KMS-11 (cell line): ENCODE measurements around the gene CPNE8.

Experiments used
- H2AFZ ChIP-seq: fragments of 200-600 bp; sonication (generic); 2 replicates; pipeline ENCODE4 v1.6.1; 2016; ENCODE audit warnings: antibody characterized with exemption, mixed run types, low read depth
- H3K27ac ChIP-seq: fragments of 200-600 bp; sonication (generic); 2 replicates; pipeline ENCODE4 v1.6.1; 2016; ENCODE audit warnings: mild to moderate bottlenecking, mixed run types
- H3K27me3 ChIP-seq: fragments of 200-600 bp; sonication (generic); 2 replicates; pipeline ENCODE4 v1.6.1; 2017; ENCODE audit warnings: mild to moderate bottlenecking, low read depth, mixed run types, moderate library complexity; ENCODE audit not compliant: insufficient read depth
- H3K36me3 ChIP-seq: fragments of 200-600 bp; sonication (generic); 2 replicates; pipeline ENCODE4 v1.6.1; 2017; ENCODE audit warnings: mild to moderate bottlenecking, mixed run types; ENCODE audit not compliant: insufficient read depth
- H3K4me1 ChIP-seq: fragments of 200-600 bp; sonication (generic); 2 replicates; pipeline ENCODE4 v1.6.1; 2016; ENCODE audit warnings: mild to moderate bottlenecking, low read depth, mixed run types; ENCODE audit not compliant: poor library complexity, severe bottlenecking
- H3K4me2 ChIP-seq: fragments of 200-600 bp; sonication (generic); 2 replicates; pipeline ENCODE4 v1.7.0; 2016; ENCODE audit warnings: mild to moderate bottlenecking, mixed run types
- H3K4me3 ChIP-seq: fragments of 200-600 bp; sonication (generic); IDR thresholded peaks from 2 replicates; pipeline ENCODE4 v1.6.1; 2017; ENCODE audit warnings: low read depth, low read length, mixed read lengths; ENCODE audit not compliant: insufficient read depth
- H3K79me2 ChIP-seq: fragments of 200-600 bp; sonication (generic); 2 replicates; pipeline ENCODE4 v1.6.1; 2016; ENCODE audit warnings: low read depth, mixed run types; ENCODE audit not compliant: insufficient read depth
- H3K9ac ChIP-seq: fragments of 200-600 bp; sonication (generic); 2 replicates; pipeline ENCODE4 v1.6.1; 2016; ENCODE audit warnings: mild to moderate bottlenecking, mixed run types
- H4K20me1 ChIP-seq: fragments of 200-600 bp; sonication (generic); 2 replicates; pipeline ENCODE4 v1.6.1; 2016; ENCODE audit warnings: mild to moderate bottlenecking, mixed run types; ENCODE audit not compliant: insufficient read depth
- TF ChIP-seq, protein P1 (sequence below): fragments of 200-600 bp; sonication (generic); conservative IDR thresholded peaks from 2 replicates; pipeline ENCODE4 v1.6.1; 2017; ENCODE audit warnings: low read depth, mild to moderate bottlenecking, antibody characterized with exemption, low read length, moderate library complexity, mixed read lengths

CPNE8 gene

DNA sequence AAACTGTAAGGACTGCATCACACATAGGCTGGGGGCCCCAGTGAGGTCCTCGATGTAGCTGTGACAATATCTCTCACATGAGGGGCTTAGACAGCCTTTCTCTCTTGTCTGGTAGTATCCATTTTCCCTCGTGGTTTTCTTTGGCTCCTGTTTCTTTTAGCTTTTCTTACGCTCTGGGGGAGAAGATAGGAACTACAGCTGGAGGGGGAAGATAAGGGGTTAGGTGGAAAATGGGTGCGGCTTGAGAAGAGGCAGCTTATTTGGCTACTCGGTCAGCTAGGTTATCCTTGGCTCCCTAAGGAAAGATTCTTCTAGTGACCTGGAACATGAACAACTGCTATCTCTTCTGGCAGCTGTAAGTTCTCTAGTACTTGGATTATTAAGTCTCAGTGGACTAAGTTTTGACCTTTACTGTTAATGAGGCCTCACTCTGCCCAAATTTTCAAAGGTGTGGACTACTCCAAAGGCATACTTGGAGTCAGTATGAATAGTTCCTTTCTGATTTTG, 28.7 kb upstream of the CPNE8 start:
- no peaks in the 10 kb centered on the region for H3K79me2 ChIP-seq
- no peak overlapping the region for H2AFZ ChIP-seq
- no peaks in the 10 kb centered on the region for H3K27me3 ChIP-seq
- H3K9ac ChIP-seq, result no peak overlapping the region
- H4K20me1 ChIP-seq, result no peaks in the 10 kb centered on the region
- no peaks in the 10 kb centered on the region for H3K4me1 ChIP-seq
- H3K27ac ChIP-seq, result no peak overlapping the region
- H3K36me3 ChIP-seq, result no peaks in the 10 kb centered on the region
- TF ChIP-seq, protein P1, sequence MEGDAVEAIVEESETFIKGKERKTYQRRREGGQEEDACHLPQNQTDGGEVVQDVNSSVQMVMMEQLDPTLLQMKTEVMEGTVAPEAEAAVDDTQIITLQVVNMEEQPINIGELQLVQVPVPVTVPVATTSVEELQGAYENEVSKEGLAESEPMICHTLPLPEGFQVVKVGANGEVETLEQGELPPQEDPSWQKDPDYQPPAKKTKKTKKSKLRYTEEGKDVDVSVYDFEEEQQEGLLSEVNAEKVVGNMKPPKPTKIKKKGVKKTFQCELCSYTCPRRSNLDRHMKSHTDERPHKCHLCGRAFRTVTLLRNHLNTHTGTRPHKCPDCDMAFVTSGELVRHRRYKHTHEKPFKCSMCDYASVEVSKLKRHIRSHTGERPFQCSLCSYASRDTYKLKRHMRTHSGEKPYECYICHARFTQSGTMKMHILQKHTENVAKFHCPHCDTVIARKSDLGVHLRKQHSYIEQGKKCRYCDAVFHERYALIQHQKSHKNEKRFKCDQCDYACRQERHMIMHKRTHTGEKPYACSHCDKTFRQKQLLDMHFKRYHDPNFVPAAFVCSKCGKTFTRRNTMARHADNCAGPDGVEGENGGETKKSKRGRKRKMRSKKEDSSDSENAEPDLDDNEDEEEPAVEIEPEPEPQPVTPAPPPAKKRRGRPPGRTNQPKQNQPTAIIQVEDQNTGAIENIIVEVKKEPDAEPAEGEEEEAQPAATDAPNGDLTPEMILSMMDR, result no peak
- H3K4me2 ChIP-seq, result no peak overlapping the region
- no peak overlapping the region for H3K4me3 ChIP-seq

- Histone ChIP-seq H3K9ac (no peak overlapping the region), H3K27me3 (no peaks in the 10 kb centered on the region), H3K4me3 (no peak overlapping the region), H3K36me3 (no peaks in the 10 kb centered on the region), H3K27ac (no peak overlapping the region), H2AFZ (no peak overlapping the region), H3K4me2 (no peak overlapping the region), H3K79me2 (no peaks in the 10 kb centered on the region), H3K4me1 (no peaks in the 10 kb centered on the region), H4K20me1 (no peaks in the 10 kb centered on the region)
- TF ChIP-seq, protein P1, result no peak
Measured at GRCh38 chr12:38932320-38932719, 26.9 kb upstream of the CPNE8 start.

GRCh38 chr12:38931461-38931860, 26.1 kb upstream of the CPNE8 start:
- Histone ChIP-seq H4K20me1 (no peaks in the 10 kb centered on the region), H3K4me1 (no peaks in the 10 kb centered on the region), H3K79me2 (no peaks in the 10 kb centered on the region)

DNA sequence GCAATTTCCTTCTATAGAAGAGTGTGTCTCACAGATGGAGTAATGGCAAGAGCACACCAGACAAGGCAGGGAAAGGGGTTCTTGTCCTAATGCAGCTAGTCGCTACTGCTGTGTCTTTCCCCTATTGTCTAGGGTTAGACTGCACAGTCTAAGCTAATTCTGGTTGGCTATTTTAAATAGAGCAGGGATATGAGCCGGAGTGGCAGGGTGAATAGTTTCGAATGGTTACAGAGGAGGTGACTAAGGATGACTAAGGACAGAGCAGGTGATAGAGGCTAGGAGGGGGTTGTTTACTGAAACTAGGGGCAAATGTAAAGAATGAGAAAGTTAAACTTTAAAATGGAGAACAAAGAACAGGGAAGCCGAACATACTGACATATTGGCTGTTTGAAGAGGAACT, 25.6 kb upstream of the CPNE8 start:
- Histone ChIP-seq H3K27me3 (no peaks in the 10 kb centered on the region), H3K27ac (no peak overlapping the region), H3K4me1 (no peaks in the 10 kb centered on the region), H3K4me3 (no peak overlapping the region), H2AFZ (no peak overlapping the region), H3K9ac (no peak overlapping the region), H3K36me3 (no peaks in the 10 kb centered on the region), H3K4me2 (no peak overlapping the region), H4K20me1 (no peaks in the 10 kb centered on the region), H3K79me2 (no peaks in the 10 kb centered on the region)
- TF ChIP-seq, protein P1, result no peak

More at GRCh38 chr12:38931461-38931860, 26.1 kb upstream of the CPNE8 start:
- Histone ChIP-seq H2AFZ (no peak overlapping the region), H3K4me3 (no peak overlapping the region), H3K27ac (no peak overlapping the region), H3K36me3 (no peaks in the 10 kb centered on the region), H3K4me2 (no peak overlapping the region), H3K27me3 (no peaks in the 10 kb centered on the region), H3K9ac (no peak overlapping the region)
- TF ChIP-seq, protein P1, result no peak
